Measurements from ENCODE around the gene CCNF. TPM values are rescaled to one million over a fixed set of nuclear protein-coding genes. Genes with fewer than 3 reads are reported as not detected.
"Not testable (repeated sequence)": the region's sequence is repeated elsewhere in the genome, so short reads cannot be mapped to it uniquely, and the experiment has no call there.

The CCNF gene
- polyA plus RNA-seq, 3 donors: 1.0 to 1.4 (median 1.4) TPM

DNA sequence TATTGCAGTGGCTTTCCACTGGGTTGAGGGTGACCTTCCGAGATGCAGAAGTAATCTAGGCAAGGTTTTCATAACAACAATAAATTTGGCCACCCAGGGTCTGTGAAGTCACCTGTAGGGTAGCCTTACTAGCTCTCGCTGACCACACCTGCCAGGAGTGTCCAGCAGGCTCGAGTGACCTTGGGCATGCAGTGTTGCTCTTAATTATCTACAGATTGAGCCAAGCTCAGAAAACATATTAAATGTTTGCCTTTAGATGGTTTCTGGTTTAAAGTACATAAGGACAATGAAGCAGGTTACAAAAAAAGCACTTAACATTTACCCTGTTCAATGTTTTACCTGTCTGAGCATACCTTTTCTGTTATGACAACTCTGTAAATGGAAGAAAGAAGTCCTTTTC is 47.5 kb downstream of the CCNF start:
- 19 to 85% (median 83%) methylated on average over 3 of the region's 3 CpGs for WGBS, 3 donors

DNA sequence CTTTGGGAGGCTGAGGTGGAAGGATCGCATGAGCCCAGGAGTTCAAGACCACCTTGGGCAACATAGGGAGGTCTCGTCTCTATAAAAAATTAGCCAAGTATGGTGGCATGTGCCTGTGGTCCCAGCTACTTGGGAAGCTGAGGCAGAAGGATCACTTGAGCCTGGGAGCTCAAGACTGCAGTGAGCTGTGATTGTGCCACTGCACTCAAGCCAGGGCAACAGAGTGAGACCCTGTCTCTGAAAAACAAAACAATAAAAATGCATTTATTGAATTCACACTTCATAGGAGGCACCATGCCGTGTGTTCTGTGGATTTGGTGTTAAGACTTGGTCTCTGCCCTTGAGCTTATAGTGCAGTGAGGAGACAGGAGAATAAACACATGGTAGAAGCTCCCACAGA is 48.1 kb downstream of the CCNF start:
- WGBS, 3 donors: 74 to 95% (median 95%) methylated on average over 3 of the region's 3 CpGs
- H3K27ac ChIP-seq (ENCODE audit: low read depth, low read length): no peak overlapping the region

More for the DNA sequence above, 47.5 kb downstream of the CCNF start:
- H3K27ac ChIP-seq (ENCODE audit: low read depth, low read length): no peak overlapping the region

DNA sequence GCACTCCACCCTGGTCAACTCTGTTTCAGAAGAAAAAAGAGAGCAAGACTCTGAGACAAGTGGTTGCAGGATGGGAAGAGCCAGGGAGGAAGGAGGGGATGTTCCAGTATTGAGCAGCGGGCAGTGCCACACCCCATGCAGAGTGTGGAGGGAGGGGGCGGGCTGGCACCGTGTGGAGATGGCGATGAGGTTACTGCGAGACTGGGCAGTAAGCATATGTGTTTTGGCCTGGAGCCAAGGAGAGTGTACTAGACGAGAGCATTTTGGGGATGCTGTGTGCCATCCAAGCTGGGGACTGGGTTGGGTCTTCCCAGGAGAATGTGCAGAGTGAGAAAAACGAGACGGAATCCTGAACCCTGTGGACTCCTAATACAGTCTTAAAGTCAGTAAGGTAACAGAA is 49.0 kb downstream of the CCNF start:
- WGBS, 3 donors: 55 to 79% (median 75%) methylated on average over 8 of the region's 8 CpGs
- no peak overlapping the region for H3K27ac ChIP-seq (ENCODE audit: low read depth, low read length)

GRCh38 chr16:2479996-2480395 is 50.7 kb downstream of the CCNF start:
- H3K27ac ChIP-seq (ENCODE audit: low read depth, low read length): not testable (repeated sequence)
- 91 to 95% (median 95%) methylated on average over 10 of the region's 10 CpGs for WGBS, 3 donors

- H3K27ac ChIP-seq (ENCODE audit: low read depth, low read length): no peak overlapping the region
Observed at GRCh38 chr16:2480948-2481347, 51.7 kb downstream of the CCNF start.

GRCh38 chr16:2481676-2482075 is 52.4 kb downstream of the CCNF start:
- H3K27ac ChIP-seq (ENCODE audit: low read depth, low read length): no peak overlapping the region
- WGBS, 3 donors: 25 to 86% (median 76%) methylated on average over 7 of the region's 7 CpGs

More at GRCh38 chr16:2480948-2481347, 51.7 kb downstream of the CCNF start:
- 45 to 87% (median 80%) methylated on average over 12 of the region's 12 CpGs for WGBS, 3 donors

DNA sequence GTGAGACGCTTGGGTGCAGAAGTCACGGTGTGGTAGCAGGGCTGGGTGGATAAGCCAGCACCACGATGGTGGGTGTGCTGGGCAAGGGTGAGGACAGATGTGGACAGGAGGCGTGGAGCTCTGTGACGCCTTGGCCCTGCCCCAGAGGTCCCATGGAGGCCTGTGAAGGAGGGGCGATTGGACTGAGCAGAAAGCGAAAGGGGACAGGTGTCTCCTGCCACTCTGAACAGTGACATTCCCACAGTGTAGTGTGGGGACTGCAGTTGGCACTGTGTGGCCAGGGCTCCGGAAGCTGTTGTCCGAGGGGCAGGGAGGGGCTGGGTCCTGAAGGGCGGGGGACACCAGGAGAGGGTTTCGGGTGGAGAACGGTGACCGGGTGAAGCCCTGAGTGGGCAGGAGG is 53.0 kb downstream of the CCNF start:
- WGBS, 3 donors: 40 to 74% (median 72%) methylated on average over 13 of the region's 13 CpGs
- H3K27ac ChIP-seq (ENCODE audit: low read depth, low read length): no peak overlapping the region

DNA sequence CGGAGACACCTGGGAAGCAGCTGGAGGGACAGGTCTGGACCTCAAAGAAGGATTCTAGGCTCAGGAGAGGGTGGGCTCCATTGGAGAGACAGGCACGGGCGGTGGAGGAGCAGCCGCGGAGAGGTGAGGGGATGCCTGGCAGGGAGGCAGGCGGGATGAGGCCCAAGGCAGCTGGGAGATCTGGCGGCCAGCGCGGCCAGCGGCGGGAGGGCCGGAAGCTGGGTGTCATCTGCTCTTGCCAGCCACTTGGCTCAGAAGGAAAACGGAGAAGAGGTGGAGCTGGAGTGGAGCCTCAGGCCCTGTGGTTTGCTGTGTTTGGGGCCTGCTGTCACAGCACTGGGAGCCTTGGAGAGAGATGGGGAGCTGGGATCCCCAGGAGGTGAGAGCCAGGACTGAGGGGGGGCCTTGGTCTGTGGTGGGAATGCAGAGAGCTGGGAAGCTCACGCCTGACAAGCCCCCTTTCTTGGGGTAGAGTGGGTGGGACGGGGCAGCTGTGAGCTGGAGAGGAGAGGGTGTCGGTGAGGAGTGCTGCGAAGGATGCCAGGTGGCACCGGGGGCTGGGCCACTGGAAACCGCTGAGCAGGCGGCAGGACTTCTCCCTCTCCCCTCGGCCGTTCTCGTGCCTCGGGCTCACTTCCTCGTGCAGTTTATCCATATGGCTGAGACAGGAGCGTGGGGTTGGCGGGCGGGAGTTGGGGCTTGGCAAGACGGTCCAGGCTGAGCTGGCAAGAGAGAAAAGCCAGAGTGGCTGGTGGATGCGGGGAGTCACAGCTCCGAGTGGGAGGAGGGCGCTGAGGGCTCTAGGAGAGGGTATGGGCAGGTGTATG is 53.7 kb downstream of the CCNF start:
- H3K27ac ChIP-seq (ENCODE audit: low read depth, low read length): no peak overlapping the region
- 34 to 50% (median 48%) methylated on average over 30 to 32 of the region's 32 CpGs for WGBS, 3 donors

GRCh38 chr16:2483939-2484897 is 55.0 kb downstream of the CCNF start:
- H3K27ac ChIP-seq (ENCODE audit: low read depth, low read length): no peak overlapping the region
- WGBS, 3 donors: 83 to 90% (median 86%) methylated on average over 16 of the region's 16 CpGs

GRCh38 chr16:2484898-2485508 is 55.8 kb downstream of the CCNF start:
- whole genome bisulfite sequencing, 3 donors: 72 to 87% (median 85%) methylated on average over 12 to 13 of the region's 13 CpGs
- no peak overlapping the region for H3K27ac ChIP-seq (ENCODE audit: low read depth, low read length)

DNA sequence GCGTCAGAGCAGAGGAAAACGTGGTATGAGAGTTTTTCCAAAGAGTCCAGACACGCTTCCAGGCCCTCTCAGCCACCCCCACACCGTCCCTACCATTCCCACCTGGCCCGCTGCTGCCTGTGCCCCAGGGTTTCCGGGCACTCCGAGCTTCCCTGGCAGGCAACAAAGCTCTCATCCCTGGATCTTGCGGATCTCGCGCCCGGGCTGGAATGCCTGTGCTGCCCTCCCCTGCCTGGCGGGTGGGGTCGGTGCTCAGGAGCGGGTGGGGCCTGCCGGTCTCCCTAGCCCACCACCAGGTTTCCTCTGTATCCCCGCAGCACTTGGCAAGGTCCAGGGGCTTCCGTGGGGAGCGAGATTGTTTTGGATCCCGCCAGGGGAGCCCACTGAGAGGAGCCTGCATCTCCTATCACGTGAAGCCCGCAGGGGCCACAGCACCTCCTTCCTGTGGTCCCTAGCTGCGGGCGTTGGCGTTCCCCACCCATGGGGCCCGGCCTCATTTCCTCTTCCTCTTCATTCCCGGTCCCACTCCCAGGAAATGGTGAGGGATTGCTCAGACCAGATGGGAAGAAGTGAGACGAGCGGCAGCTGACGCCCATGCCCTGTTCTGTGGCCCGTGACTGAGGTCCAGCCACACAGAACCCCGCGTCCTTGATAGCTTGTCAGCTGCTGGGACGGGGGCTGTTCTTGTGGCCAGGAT is 56.7 kb downstream of the CCNF start:
- no peak overlapping the region for H3K27ac ChIP-seq (ENCODE audit: low read depth, low read length)
- WGBS, 3 donors: 60 to 74% (median 66%) methylated on average over 32 to 33 of the region's 33 CpGs

- no peak overlapping the region for H3K27ac ChIP-seq (ENCODE audit: low read depth, low read length)
- WGBS, 3 donors: 55 to 61% (median 55%) methylated on average over 29 of the region's 29 CpGs
Observed at GRCh38 chr16:2486645-2487516, 57.6 kb downstream of the CCNF start.

GRCh38 chr16:2487517-2487842 is 58.2 kb downstream of the CCNF start:
- no peak overlapping the region for H3K27ac ChIP-seq (ENCODE audit: low read depth, low read length)
- 59 to 72% (median 67%) methylated on average over 8 of the region's 8 CpGs for WGBS, 3 donors

GRCh38 chr16:2487903-2488531 is 58.8 kb downstream of the CCNF start:
- no peak overlapping the region for H3K27ac ChIP-seq (ENCODE audit: low read depth, low read length)
- WGBS, 3 donors: 46 to 70% (median 66%) methylated on average over 13 to 15 of the region's 15 CpGs

DNA sequence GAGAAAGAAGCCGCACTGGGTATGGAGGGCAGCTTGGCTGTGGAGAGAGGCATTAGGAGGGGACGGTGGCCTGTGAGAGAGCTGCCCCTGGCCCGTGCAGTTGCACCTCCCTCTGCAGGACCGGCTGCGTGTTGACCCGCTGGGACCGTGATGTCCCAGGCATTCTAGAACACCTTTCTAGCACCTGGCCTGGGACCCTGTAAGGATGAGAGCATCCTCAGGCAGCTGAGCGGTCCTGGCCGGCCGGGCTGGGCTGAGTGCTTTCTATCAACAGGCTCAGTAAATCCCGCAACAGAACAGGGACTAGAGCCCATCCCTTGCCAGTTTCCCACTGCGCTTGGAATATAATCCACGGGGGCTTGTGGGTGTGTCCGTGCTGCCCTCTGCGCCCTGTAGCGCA is 60.3 kb downstream of the CCNF start:
- WGBS, 3 donors: 95 to 96% (median 95%) methylated on average over 16 of the region's 16 CpGs
- H3K27ac ChIP-seq (ENCODE audit: low read depth, low read length): no peak overlapping the region

GRCh38 chr16:2490190-2491105 is 61.2 kb downstream of the CCNF start:
- no peak overlapping the region for H3K27ac ChIP-seq (ENCODE audit: low read depth, low read length)
- WGBS, 3 donors: 74 to 94% (median 93%) methylated on average over 23 of the region's 23 CpGs

All from adipose tissue (tissue), 3 donors.